GM08714 (cell line): Measurements from ENCODE around the gene RPRD1B.

Source experiments
- H3K4me3 ChIP-seq: fragments of 200-500 bp; sonication (Bioruptor generic); 2 replicates; pipeline ENCODE4 v1.5.1; 2014; ENCODE audit warnings: mild to moderate bottlenecking, low read length, inconsistent platforms
- ZNF274 ChIP-seq: IDR thresholded peaks from 2 replicates; pipeline ENCODE4 v1.6.1; 2012; ENCODE audit warnings: mild to moderate bottlenecking, low read depth, low read length

RPRD1B gene, protein sequence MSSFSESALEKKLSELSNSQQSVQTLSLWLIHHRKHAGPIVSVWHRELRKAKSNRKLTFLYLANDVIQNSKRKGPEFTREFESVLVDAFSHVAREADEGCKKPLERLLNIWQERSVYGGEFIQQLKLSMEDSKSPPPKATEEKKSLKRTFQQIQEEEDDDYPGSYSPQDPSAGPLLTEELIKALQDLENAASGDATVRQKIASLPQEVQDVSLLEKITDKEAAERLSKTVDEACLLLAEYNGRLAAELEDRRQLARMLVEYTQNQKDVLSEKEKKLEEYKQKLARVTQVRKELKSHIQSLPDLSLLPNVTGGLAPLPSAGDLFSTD

DNA sequence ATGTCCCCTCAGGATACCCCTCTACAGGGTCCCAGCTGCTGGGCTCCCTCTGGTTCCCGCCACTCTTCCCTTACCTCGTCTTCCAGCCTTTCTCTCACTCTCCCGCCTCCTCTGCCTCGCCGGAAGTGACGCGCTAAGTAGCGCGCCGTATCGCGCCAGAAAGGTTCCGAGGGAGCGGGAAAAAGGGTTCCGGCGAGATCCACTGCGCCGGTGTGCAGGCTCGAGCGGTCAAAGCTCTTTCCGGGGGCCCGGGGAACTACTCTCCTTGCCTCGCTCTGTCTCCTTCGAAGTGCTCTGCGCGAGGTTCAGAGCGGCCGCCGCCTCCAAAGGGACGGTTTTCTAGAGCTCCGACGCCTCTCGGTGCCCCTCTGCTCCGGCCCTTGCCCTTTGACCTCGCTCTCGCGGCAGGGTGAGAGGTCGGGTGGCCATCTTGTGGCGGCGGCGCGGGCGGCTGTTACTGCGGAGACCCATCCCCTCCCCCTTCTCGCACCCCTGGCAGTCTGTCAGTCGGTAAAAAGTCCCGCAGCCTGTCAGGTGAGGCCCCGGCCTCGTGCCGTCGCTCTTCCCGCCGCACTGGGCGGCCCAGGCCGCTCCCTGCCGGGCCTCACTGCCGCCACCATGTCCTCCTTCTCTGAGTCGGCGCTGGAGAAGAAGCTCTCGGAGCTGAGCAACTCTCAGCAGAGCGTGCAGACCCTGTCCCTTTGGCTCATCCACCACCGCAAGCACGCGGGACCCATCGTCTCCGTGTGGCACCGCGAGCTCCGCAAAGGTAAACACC, at the start of gene RPRD1B, which contains the start of gene TTI1:
RPRD1B (plus strand) TSS at position 417 of the 778 bp plus-strand sequence; CDS start at position 619, 202 bp downstream.
TTI1 (minus strand) TSS at position 127 of the 778 bp plus-strand sequence. CDS start 19,640 bp downstream, outside the sequence.
- no peak for TF ChIP-seq ZNF274
- peak within 1 kb of the TSS; percentile 97 for H3K4me3 ChIP-seq

DNA sequence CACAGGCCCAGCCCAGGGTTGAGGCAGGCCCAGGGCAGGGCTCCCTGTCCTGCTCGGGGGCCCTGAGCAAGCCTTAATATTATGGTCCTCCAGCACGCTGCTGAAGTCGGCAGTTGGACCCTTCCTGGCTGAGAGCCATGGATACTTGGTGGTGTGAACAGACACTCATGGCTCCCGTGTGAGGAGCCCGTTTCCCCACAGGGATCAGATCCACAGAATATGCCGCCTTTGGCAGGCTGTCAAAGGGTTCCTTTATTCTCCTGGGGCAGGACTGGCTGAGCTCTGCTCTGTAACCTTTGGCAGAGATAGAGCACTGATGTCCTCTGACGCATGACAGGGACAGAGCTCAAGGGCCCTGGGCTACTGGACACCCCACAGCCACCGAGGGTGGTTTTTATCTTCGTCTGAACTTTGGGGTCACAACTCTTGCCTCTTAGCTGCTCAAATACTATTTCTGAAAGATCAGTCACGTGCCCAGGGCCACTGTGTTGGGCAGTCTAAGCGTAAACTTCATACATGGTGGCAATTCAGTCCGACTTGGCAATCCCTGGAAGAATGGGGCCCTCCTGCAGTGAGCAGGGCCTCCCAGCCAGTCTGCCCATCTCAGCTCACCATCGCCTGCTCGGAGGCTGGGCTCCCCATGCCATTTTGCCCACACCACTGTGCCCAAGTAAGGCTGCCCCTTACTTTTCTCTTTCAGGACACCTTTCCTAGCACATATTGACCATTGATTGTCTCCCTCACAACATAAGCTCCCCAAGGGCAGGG, 49.3 kb upstream of the RPRD1B start:
- no peak for TF ChIP-seq ZNF274
- H3K4me3 ChIP-seq, result no peak overlapping the region

DNA sequence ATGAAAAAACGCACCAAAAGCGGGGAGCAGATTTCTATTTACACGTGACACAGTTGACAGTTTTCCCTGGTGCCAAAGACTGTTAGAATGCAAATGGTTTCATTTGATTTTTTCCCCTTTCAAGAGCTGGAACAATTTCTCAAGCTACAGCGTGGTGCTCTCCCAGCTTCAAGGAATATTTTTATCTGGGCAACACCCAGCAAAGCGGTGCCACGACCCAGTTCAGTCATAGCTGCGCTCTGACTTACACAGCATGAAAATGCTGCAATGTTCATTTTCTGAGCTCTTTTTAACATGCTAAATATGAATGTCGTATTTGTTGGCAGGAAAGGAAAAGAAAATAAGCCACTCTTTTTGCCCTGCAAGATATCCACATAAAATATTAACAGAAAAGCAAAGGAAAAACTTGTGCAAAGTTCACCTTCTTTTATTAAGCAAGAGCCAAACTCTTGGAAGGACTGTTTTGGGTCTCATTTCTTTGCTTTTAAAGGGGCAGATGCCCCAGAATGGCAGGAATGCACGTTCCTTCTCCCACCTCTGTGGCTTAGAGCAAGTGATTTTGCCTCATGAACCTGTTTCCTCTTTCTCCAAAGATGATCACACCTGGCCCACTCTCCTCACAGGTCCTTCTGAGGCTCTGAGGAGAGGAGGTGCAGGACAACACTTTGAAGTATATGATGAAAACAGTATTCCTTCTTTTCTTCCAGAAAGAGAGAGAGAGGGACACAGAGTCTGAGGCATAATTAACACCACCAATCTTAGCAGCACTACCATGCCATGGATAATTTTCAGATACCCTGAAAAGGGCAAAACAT, 47.3 kb upstream of the RPRD1B start:
- no peak overlapping the region for H3K4me3 ChIP-seq
- TF ChIP-seq ZNF274, result no peak

DNA sequence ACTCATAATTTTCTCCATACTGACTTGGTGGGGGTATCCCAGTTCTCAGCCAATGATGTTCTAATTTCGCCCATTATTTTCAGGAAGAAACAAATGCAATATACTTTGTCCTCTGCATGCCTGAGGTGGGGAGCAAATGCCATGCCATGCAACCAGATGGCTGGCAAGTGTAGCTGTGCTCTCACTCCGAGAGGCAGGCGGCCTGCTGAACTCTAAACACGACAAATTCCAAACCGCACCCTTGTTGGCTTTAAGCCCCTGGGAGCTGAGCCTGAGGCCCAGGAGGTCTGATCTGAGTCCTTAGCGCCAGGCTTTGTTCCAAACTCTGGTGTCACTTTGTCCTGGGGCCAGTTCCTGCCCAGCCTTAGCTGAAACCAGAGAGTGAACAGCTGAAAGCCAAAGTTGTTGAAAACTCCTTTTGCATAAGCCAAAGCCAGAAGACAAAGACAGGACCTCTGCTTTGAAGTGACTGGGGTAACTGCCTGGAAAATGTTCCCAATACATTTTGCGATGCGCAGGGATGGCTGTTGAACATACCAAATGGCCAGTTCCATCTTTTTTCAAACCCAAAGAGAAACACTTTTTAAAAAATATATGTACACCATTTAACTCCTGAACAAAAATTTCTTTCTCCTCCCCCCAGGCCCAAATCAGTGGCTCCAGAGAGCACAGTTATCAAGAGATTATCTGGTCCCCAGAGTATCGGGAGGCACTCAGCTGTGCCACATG, 46.5 kb upstream of the RPRD1B start:
- H3K4me3 ChIP-seq, result no peak overlapping the region
- no peak for TF ChIP-seq ZNF274

DNA sequence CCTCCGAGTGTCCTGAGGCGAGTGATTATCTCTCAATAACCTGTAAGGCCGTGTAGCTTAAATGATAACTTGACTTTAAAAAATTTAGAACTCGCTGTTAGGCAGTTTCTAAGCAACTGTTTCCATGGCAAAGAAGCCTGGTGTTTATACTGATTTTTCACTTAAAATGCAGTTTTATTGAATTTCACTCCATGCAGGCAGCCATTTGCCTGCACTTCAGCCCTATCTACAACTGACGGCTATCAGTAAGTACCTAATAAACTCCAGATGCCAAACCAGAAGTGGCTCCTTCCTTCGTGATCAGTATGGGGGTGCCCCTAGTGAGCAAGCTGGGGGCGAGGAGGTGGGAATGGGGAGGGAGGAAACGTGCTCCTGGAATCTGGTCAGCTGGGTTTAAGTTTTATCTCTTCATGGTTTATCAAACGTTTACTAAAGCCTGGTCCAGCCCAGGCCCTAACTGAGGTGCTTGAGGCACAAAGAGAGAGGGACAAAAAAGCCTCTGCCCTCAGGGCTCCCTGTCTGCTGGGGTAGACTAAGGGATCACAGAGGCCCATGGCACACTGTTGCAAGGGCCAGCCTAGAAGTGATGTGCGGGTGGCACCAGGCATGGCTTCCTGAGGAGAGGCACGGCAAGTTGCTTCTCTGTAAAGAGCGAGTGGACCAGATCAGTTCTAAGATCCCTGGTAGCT, 45.8 kb upstream of the RPRD1B start:
- no peak for TF ChIP-seq ZNF274
- H3K4me3 ChIP-seq, result no peak overlapping the region

DNA sequence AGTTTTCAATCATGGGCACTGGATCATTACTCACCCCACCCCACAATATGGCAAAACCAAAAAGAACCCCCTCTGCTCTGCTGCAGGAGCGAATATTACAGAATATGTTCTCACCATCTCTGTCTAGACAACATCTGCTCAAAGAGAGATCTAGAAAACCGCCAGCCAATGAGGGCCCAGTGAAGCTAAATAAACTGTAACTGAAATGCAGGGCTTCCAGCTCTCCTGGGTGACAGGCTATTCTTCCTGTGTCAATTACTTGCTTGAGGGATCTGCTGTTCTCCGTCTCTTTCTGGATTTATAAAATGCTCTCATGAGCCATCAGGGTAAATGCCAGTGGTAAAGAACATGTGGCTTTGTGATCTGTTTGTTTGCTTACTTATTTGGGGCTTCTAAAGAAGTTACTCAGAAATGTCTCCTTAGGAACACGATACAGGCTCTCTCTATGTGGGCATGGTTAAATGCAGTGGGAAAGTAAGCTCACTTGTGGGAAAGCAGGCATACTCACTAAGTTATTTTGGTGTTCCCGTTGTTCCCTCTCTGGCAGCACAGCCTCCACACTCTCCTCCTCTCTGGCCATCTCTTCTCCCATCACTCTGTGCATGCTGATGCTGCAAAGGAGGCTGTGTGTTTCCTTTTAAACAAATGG, 45.1 kb upstream of the RPRD1B start:
- no peak overlapping the region for H3K4me3 ChIP-seq
- no peak for TF ChIP-seq ZNF274

DNA sequence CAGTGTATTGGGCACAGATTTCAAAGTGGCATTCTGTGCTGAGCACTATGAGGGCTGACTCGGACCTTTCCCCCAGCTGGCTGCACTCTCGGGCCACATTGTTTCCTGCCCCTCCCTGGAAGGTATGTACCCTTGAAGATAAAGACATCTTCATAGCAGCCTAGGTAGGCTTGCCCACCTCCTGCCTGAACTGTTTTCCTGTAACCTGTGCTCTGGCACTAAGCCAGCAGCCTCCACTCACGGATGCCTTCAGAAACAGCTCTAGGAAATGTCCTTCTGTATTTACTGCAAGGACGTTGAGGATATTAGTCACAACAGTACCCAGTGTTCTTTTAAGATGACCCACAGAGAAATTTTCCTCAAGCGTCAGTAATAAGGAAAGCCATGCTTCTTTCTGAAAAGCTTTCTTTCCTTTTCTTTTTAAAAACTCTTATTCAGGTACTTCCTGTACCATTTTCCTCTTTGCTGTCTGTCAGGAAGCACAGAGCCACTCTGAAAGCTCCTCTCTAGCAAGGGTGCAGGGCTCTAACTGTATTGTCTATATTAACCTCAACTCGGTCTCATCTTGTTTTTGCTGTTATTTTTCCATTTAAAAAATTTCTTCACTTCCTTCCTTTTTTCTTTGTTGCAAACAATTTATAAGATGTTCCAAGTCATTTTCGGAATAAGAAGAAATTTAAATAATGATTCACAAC, 43.8 kb upstream of the RPRD1B start:
- H3K4me3 ChIP-seq, result no peak overlapping the region
- TF ChIP-seq ZNF274, result no peak

DNA sequence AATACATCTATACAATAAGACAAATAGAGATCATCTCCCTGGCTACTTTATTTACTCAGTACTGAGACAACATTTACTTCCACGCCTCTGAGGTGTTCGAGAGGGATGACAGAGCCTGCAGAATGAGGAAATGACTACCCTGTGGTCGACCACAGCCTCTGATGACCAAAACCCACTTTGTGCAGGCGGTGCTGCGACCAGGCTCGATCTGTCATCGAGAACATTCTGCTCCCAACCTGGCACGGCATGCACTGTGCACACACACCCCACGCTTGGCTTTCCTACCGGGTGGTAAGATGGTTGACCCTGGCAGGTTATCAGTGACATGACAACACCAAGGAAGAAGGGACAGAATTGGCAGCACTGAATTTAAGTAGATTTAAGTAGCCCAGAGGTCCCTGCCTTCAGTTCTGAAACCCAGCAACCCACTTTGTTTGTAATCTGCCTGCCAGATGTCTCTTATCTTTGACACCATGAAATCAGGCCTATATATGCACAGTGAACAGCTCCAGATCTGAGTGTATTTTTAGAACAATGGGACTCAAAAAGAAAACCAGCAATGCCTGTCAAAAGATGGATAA, 42.9 kb upstream of the RPRD1B start:
- H3K4me3 ChIP-seq, result no peak overlapping the region; the same call in 1 of the 2 replicates
- no peak for TF ChIP-seq ZNF274

DNA sequence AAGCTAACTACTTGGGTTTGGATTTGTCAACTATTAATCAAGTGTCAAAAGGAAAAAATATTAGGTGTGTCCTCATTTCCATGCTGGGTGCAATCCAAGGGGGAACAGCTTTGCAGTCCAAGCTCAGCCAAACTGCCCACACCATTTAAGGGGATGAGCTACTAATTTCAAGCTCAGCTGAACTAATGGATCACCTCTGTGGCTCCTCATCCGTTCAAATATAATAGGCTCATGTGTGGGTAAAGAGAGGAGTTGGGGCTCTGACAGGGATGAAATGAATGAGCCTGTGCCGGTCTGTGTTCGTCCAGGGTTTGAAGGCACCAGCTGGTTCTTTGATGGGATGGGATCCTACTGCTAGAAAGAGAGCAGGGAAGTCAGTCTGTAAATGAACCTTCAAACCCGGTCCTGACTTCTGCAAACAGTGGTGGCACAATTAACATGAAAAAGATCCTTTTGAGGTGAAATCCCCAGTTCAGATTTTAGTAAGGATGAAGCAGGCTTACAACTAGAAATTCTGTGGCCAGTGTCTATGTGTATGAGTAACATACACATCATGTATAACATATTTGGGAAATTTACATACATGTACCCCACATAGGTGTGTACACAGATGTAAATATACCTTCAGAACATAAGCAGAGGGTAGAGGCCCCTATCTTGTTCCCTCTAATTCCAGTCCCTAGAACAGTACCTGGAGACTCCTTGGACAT, 42.2 kb upstream of the RPRD1B start:
- no peak for TF ChIP-seq ZNF274
- H3K4me3 ChIP-seq, result no peak overlapping the region; the same call in 1 of the 2 replicates

DNA sequence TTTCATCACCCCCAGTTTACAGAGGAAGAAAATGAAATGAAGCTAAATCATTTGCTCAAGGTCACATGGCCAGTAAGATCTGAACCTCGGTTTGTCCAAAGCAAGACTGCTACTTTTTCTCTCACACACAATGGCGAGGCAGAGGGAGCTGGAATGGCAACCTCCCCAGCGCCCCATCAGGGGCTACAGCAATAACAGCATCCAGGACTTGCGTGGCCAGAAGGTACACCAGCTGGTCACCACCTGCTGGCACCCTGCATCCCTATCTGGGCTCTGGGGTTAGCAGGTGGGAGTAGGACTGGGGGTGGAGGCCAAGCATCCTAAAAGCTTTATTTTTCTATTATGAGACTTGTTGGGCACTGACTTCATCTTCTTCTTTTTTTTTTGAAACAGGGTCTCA, 41.6 kb upstream of the RPRD1B start:
- TF ChIP-seq ZNF274, result no peak
- H3K4me3 ChIP-seq, result no peak overlapping the region
